ENCODE measurements around the gene RAB3GAP1.

Gene RAB3GAP1

DNA sequence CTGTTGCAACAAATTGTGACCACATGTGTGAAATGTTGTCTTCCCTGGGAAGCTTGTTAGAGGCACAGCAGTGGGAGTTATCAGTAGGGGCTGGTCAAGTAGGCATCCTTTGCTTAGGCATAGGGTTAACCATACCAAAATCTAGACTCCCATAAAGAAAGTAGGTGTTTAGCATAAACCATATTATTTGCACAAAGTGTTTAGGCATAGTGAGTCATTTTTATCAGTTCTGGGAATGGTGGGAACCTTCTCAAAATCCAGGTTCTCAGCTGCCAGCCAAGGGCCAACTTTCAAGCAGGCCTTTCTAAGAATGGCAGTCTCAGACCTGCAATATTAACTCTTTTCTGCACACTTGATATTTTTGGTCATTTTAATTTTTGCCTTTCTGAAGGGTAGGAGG is 88.5 kb downstream of the RAB3GAP1 start:
- Histone ChIP-seq H3K27me3 (ENCODE audit: insufficient read depth, low read depth, severe bottlenecking) (no peaks in the 10 kb centered on the region), H3K36me3 (peaks cover 72% of the 10 kb centered on the region), H3K4me3 (ENCODE audit: low read depth, low read length) (no peak overlapping the region), H3K27ac (no peak overlapping the region), H3K9me3 (ENCODE audit: severe bottlenecking) (no peaks in the 10 kb centered on the region)
- no peak for DNase-seq
- TF ChIP-seq, protein P1, sequence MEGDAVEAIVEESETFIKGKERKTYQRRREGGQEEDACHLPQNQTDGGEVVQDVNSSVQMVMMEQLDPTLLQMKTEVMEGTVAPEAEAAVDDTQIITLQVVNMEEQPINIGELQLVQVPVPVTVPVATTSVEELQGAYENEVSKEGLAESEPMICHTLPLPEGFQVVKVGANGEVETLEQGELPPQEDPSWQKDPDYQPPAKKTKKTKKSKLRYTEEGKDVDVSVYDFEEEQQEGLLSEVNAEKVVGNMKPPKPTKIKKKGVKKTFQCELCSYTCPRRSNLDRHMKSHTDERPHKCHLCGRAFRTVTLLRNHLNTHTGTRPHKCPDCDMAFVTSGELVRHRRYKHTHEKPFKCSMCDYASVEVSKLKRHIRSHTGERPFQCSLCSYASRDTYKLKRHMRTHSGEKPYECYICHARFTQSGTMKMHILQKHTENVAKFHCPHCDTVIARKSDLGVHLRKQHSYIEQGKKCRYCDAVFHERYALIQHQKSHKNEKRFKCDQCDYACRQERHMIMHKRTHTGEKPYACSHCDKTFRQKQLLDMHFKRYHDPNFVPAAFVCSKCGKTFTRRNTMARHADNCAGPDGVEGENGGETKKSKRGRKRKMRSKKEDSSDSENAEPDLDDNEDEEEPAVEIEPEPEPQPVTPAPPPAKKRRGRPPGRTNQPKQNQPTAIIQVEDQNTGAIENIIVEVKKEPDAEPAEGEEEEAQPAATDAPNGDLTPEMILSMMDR (IDR thresholded peaks at IDR 0.05; ENCODE audit: low read depth, low read length): no peak

DNA sequence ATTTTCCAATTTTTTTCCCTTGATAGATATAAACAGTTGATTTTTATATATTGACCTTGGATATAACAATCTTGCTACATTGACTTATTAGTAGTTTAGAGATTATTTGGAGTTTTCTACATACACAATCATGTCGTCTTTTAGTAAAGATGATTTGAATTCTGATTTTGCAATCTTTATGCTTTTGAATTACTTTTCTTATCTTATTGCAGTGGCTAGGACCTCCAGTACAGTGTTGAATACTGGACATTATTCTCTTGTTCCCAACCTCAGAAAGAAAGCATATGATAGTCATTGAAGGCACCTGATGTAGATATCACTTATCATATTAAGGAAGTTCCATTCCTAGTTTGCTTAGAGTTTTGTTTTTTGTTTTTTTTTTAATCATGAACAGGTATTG is 90.2 kb downstream of the RAB3GAP1 start:
- Histone ChIP-seq H3K9me3 (ENCODE audit: severe bottlenecking) (no peaks in the 10 kb centered on the region), H3K4me3 (ENCODE audit: low read depth, low read length) (no peak overlapping the region), H3K36me3 (peaks cover 65% of the 10 kb centered on the region), H3K27me3 (ENCODE audit: insufficient read depth, low read depth, severe bottlenecking) (no peaks in the 10 kb centered on the region), H3K27ac (no peak overlapping the region)
- TF ChIP-seq, protein P1 (IDR thresholded peaks at IDR 0.05; ENCODE audit: low read depth, low read length): no peak
- DNase-seq: no peak

DNA sequence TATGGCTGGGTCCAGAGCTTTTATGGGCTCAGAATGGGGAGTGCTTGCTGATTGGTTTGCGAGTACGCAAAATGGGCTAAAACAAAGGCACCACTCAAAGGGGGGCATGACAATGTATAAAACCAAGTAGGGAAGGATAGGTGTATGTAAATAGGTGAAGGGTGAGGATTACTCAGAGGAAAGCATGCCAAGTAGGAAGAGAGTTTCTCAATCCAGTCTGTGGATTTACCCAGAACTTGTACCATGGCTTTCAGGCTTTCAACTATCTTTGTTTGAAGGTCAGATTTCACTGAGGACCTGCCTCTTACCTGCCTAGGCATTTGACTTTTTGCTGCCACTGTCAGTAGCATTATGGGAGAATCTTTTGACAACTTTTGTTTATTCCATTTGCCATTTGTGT is 92.3 kb downstream of the RAB3GAP1 start:
- H3K9me3 ChIP-seq (ENCODE audit: severe bottlenecking): no peaks in the 10 kb centered on the region
- DNase-seq: no peak
- H3K36me3 ChIP-seq: peaks cover 51% of the 10 kb centered on the region
- TF ChIP-seq, protein P1 (IDR thresholded peaks at IDR 0.05; ENCODE audit: low read depth, low read length): no peak
- H3K27ac ChIP-seq: no peak overlapping the region
- no peak overlapping the region for H3K4me3 ChIP-seq (ENCODE audit: low read depth, low read length)
- no peaks in the 10 kb centered on the region for H3K27me3 ChIP-seq (ENCODE audit: insufficient read depth, low read depth, severe bottlenecking)

GRCh38 chr2:135149251-135149650 is 97.2 kb downstream of the RAB3GAP1 start:
- H3K36me3 ChIP-seq: peaks cover 50% of the 10 kb centered on the region
- no peaks in the 10 kb centered on the region for H3K27me3 ChIP-seq (ENCODE audit: insufficient read depth, low read depth, severe bottlenecking)
- TF ChIP-seq, protein P1 (IDR thresholded peaks at IDR 0.05; ENCODE audit: low read depth, low read length): no peak
- H3K27ac ChIP-seq: no peak overlapping the region
- DNase-seq: no peak
- no peaks in the 10 kb centered on the region for H3K9me3 ChIP-seq (ENCODE audit: severe bottlenecking)
- no peak overlapping the region for H3K4me3 ChIP-seq (ENCODE audit: low read depth, low read length)

- TF ChIP-seq, protein P1 (IDR thresholded peaks at IDR 0.05; ENCODE audit: low read depth, low read length): no peak
- Histone ChIP-seq H3K27ac (no peak overlapping the region), H3K4me3 (ENCODE audit: low read depth, low read length) (no peak overlapping the region), H3K27me3 (ENCODE audit: insufficient read depth, low read depth, severe bottlenecking) (no peaks in the 10 kb centered on the region), H3K36me3 (peaks cover 54% of the 10 kb centered on the region), H3K9me3 (ENCODE audit: severe bottlenecking) (no peaks in the 10 kb centered on the region)
- DNase-seq: no peak
Measured at GRCh38 chr2:135150725-135151124, 98.6 kb downstream of the RAB3GAP1 start.

GRCh38 chr2:135151615-135152014 is 99.5 kb downstream of the RAB3GAP1 start:
- Histone ChIP-seq H3K36me3 (peaks cover 59% of the 10 kb centered on the region), H3K9me3 (ENCODE audit: severe bottlenecking) (no peaks in the 10 kb centered on the region), H3K27me3 (ENCODE audit: insufficient read depth, low read depth, severe bottlenecking) (no peaks in the 10 kb centered on the region), H3K4me3 (ENCODE audit: low read depth, low read length) (no peak overlapping the region), H3K27ac (no peak overlapping the region)
- TF ChIP-seq, protein P1 (IDR thresholded peaks at IDR 0.05; ENCODE audit: low read depth, low read length): no peak
- no peak for DNase-seq
